H1 (cell line): ENCODE data around the gene RALGAPA2. TPM values are rescaled to one million over a fixed set of nuclear protein-coding genes. Genes with fewer than 3 reads are reported as not detected.

ENCODE experiments used
- BRCA1 ChIP-seq: IDR thresholded peaks from 2 replicates; pipeline ENCODE4 v1.6.1; 2012; ENCODE audit warnings: low read depth, low read length, improper control_type of control experiment
- POLR2A ChIP-seq, 2 experiments: IDR thresholded peaks; 1 replicate in 1 of 2; 2 replicates in 1 of 2; pipeline ENCODE4 v1.6.1; 2011; ENCODE audit warnings: low read depth in 2 of 2, low read length in 2 of 2, mild to moderate bottlenecking in 2 of 2; ENCODE audit errors: control extremely low read depth in 1 of 2
- TBP ChIP-seq: IDR thresholded peaks from 2 replicates; pipeline ENCODE4 v1.6.1; 2011; ENCODE audit warnings: low read depth, low read length, improper control_type of control experiment
- polyA plus RNA-seq, 7 experiments: library from polyadenylated mRNA; depleted of rRNA in 3 of 7; stranded (reverse) in 5 of 7; unstranded in 2 of 7; fragments of >200 nt in 5 of 7; fragments of 200-250 nt in 2 of 7; gene quantifications; 1 replicate in 5 of 7; 2 replicates in 1 of 7; 4 replicates in 1 of 7; pipeline versions ENCODE4 v1.2.1 to v1.2.3, GENCODE V29; 2011 to 2013; ENCODE audit warnings: missing spikeins in 2 of 7, mixed read lengths in 2 of 7
- total RNA-seq: library from RNA; stranded (reverse); fragmentation: NEBNext Ultra II Directional; extraction: Animal tissue kit (Norgen Biotek cat#: 25700); gene quantifications from 2 replicates; pipeline ENCODE4 v1.2.1, GENCODE V29; 2021
- TF ChIP-seq, protein P1 (sequence below): fragments of 300-600 bp; sonication (generic); IDR thresholded peaks from 2 replicates; pipeline ENCODE4 v1.7.1; 2012; ENCODE audit warnings: low read length, moderate library complexity, mild to moderate bottlenecking, inconsistent platforms; ENCODE audit not compliant: insufficient replicate concordance

RALGAPA2 gene
- total and polyA plus RNA-seq, 2 of the 8 experiments (the other 6 are each of a cell fraction or from before 2014, with no cell fraction given) = 5.1 to 25.5 TPM

DNA sequence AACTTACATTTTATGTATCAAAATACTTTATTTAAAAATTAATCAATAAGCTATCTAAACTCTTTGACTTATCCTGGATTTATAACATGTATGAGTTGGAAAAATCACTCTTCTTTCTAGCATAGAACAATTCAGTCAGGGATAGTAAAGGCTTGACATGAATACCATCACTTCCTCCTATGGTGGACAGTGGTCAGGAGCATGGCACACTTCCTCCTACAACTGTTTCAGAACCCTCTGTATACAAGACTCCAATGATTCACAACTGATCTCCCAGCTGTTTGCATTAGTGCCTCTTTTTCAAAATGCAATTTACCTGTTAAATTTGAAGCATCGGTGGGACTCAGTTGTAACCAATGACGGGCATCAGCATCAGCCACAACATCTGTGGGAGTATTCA is 129.7 kb downstream of the RALGAPA2 start (continued):
- TF ChIP-seq BRCA1 (no peak), POLR2A (IDR thresholded peaks at IDR 0.05; ENCODE audit: control extremely low read depth in 1 of 2, low read depth in 2 of 2, low read length in 2 of 2) (no peak), TBP (no peak)
- TF ChIP-seq, protein P1, sequence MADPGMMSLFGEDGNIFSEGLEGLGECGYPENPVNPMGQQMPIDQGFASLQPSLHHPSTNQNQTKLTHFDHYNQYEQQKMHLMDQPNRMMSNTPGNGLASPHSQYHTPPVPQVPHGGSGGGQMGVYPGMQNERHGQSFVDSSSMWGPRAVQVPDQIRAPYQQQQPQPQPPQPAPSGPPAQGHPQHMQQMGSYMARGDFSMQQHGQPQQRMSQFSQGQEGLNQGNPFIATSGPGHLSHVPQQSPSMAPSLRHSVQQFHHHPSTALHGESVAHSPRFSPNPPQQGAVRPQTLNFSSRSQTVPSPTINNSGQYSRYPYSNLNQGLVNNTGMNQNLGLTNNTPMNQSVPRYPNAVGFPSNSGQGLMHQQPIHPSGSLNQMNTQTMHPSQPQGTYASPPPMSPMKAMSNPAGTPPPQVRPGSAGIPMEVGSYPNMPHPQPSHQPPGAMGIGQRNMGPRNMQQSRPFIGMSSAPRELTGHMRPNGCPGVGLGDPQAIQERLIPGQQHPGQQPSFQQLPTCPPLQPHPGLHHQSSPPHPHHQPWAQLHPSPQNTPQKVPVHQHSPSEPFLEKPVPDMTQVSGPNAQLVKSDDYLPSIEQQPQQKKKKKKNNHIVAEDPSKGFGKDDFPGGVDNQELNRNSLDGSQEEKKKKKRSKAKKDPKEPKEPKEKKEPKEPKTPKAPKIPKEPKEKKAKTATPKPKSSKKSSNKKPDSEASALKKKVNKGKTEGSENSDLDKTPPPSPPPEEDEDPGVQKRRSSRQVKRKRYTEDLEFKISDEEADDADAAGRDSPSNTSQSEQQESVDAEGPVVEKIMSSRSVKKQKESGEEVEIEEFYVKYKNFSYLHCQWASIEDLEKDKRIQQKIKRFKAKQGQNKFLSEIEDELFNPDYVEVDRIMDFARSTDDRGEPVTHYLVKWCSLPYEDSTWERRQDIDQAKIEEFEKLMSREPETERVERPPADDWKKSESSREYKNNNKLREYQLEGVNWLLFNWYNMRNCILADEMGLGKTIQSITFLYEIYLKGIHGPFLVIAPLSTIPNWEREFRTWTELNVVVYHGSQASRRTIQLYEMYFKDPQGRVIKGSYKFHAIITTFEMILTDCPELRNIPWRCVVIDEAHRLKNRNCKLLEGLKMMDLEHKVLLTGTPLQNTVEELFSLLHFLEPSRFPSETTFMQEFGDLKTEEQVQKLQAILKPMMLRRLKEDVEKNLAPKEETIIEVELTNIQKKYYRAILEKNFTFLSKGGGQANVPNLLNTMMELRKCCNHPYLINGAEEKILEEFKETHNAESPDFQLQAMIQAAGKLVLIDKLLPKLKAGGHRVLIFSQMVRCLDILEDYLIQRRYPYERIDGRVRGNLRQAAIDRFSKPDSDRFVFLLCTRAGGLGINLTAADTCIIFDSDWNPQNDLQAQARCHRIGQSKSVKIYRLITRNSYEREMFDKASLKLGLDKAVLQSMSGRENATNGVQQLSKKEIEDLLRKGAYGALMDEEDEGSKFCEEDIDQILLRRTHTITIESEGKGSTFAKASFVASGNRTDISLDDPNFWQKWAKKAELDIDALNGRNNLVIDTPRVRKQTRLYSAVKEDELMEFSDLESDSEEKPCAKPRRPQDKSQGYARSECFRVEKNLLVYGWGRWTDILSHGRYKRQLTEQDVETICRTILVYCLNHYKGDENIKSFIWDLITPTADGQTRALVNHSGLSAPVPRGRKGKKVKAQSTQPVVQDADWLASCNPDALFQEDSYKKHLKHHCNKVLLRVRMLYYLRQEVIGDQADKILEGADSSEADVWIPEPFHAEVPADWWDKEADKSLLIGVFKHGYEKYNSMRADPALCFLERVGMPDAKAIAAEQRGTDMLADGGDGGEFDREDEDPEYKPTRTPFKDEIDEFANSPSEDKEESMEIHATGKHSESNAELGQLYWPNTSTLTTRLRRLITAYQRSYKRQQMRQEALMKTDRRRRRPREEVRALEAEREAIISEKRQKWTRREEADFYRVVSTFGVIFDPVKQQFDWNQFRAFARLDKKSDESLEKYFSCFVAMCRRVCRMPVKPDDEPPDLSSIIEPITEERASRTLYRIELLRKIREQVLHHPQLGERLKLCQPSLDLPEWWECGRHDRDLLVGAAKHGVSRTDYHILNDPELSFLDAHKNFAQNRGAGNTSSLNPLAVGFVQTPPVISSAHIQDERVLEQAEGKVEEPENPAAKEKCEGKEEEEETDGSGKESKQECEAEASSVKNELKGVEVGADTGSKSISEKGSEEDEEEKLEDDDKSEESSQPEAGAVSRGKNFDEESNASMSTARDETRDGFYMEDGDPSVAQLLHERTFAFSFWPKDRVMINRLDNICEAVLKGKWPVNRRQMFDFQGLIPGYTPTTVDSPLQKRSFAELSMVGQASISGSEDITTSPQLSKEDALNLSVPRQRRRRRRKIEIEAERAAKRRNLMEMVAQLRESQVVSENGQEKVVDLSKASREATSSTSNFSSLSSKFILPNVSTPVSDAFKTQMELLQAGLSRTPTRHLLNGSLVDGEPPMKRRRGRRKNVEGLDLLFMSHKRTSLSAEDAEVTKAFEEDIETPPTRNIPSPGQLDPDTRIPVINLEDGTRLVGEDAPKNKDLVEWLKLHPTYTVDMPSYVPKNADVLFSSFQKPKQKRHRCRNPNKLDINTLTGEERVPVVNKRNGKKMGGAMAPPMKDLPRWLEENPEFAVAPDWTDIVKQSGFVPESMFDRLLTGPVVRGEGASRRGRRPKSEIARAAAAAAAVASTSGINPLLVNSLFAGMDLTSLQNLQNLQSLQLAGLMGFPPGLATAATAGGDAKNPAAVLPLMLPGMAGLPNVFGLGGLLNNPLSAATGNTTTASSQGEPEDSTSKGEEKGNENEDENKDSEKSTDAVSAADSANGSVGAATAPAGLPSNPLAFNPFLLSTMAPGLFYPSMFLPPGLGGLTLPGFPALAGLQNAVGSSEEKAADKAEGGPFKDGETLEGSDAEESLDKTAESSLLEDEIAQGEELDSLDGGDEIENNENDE = no peak
- TF ChIP-seq, all 59 proteins: peak for 0
